Activated gamma-delta T cell treated with Interleukin-2 at 50 U/mL for 16 hours (primary cell): ENCODE measurements around the gene ABTB2.

Source experiments
- DNase-seq: peaks from one replicate; pipeline ENCODE4 v3.0.0-alpha.2; 2020

The ABTB2 gene

GRCh38 chr11:34359548-34359891 is 1.7 kb upstream of the ABTB2 start:
- peak; percentile 12 for DNase-seq

GRCh38 chr11:34358728-34359547 is 1.1 kb upstream of the ABTB2 start:
- peak; percentile 77 for DNase-seq

- peak; percentile 8 for DNase-seq
These were observed 483 bp upstream of the ABTB2 start for GRCh38 chr11:34358258-34358727.

- DNase-seq: peak; percentile 38
These were observed 703 bp downstream of the ABTB2 start for GRCh38 chr11:34356913-34357700.

- DNase-seq: no peak
These were observed 1.3 kb downstream of the ABTB2 start for GRCh38 chr11:34356576-34356912.

GRCh38 chr11:34356130-34356529 is 1.7 kb downstream of the ABTB2 start:
- DNase-seq: no peak

GRCh38 chr11:34355726-34356125 is 2.1 kb downstream of the ABTB2 start:
- no peak for DNase-seq

GRCh38 chr11:34354782-34355181 is 3.0 kb downstream of the ABTB2 start:
- DNase-seq: no peak

- DNase-seq: no peak
These were observed 3.9 kb downstream of the ABTB2 start for GRCh38 chr11:34353881-34354280.

GRCh38 chr11:34351687-34352469 is 5.9 kb downstream of the ABTB2 start:
- no peak for DNase-seq

- DNase-seq: no peak
These were observed 6.8 kb downstream of the ABTB2 start for GRCh38 chr11:34351051-34351450.

- DNase-seq: no peak
These were observed 7.9 kb downstream of the ABTB2 start for GRCh38 chr11:34349882-34350281.

GRCh38 chr11:34348919-34349318 is 8.9 kb downstream of the ABTB2 start:
- DNase-seq: no peak

- no peak for DNase-seq
These were observed 9.7 kb downstream of the ABTB2 start for GRCh38 chr11:34348096-34348495.

GRCh38 chr11:34346551-34346950 is 11.3 kb downstream of the ABTB2 start:
- DNase-seq: no peak

GRCh38 chr11:34345991-34346480 is 11.8 kb downstream of the ABTB2 start:
- no peak for DNase-seq

- DNase-seq: no peak
These were observed 12.3 kb downstream of the ABTB2 start for GRCh38 chr11:34345540-34345876.

GRCh38 chr11:34344768-34345539 is 12.9 kb downstream of the ABTB2 start:
- no peak for DNase-seq

- no peak for DNase-seq
These were observed 13.4 kb downstream of the ABTB2 start for GRCh38 chr11:34344410-34344767.

- DNase-seq: no peak
These were observed 14.1 kb downstream of the ABTB2 start for GRCh38 chr11:34343686-34344085.

- no peak for DNase-seq
These were observed 14.7 kb downstream of the ABTB2 start for GRCh38 chr11:34343153-34343552.

GRCh38 chr11:34341931-34342533 is 15.8 kb downstream of the ABTB2 start:
- DNase-seq: no peak
